ENCODE measurements around the gene BCL2.
A peak's percentile ranks its signal among the peaks of the same experiment; 100 is the strongest.

Gene BCL2

GRCh38 chr18:63157293-63158011, 162.1 kb downstream of the BCL2 start:
- DNase-seq (ENCODE audit: low read depth in 2 of 2) = no peak

GRCh38 chr18:63155910-63156773, 163.4 kb downstream of the BCL2 start:
- DNase-seq (ENCODE audit: low read depth in 2 of 2) = no peak

GRCh38 chr18:63155169-63155852, 164.3 kb downstream of the BCL2 start:
- peak; percentile 50 to 57 for DNase-seq (ENCODE audit: low read depth in 2 of 2)

- DNase-seq (ENCODE audit: low read depth in 2 of 2) = no peak
These were observed 165.0 kb downstream of the BCL2 start for GRCh38 chr18:63154350-63155152.

- DNase-seq (ENCODE audit: low read depth in 2 of 2) = no peak
These were observed 166.8 kb downstream of the BCL2 start for GRCh38 chr18:63152791-63153190.

- no peak for DNase-seq (ENCODE audit: low read depth in 2 of 2)
These were observed 167.5 kb downstream of the BCL2 start for GRCh38 chr18:63152096-63152495.

GRCh38 chr18:63151539-63151938, 168.0 kb downstream of the BCL2 start:
- no peak for DNase-seq (ENCODE audit: low read depth in 2 of 2)

GRCh38 chr18:63150942-63151421, 168.6 kb downstream of the BCL2 start:
- DNase-seq (ENCODE audit: low read depth in 2 of 2) = no peak

GRCh38 chr18:63150326-63150725, 169.2 kb downstream of the BCL2 start:
- DNase-seq (ENCODE audit: low read depth in 2 of 2) = no peak

- DNase-seq (ENCODE audit: low read depth in 2 of 2) = no peak
These were observed 170.3 kb downstream of the BCL2 start for GRCh38 chr18:63149302-63149587.

- no peak for DNase-seq (ENCODE audit: low read depth in 2 of 2)
These were observed 170.9 kb downstream of the BCL2 start for GRCh38 chr18:63148449-63149301.

GRCh38 chr18:63147973-63148372, 171.6 kb downstream of the BCL2 start:
- DNase-seq (ENCODE audit: low read depth in 2 of 2) = no peak

- DNase-seq (ENCODE audit: low read depth in 2 of 2) = no peak
These were observed 172.7 kb downstream of the BCL2 start for GRCh38 chr18:63146828-63147409.

GRCh38 chr18:63145851-63146555, 173.6 kb downstream of the BCL2 start:
- DNase-seq (ENCODE audit: low read depth in 2 of 2) = no peak

- DNase-seq (ENCODE audit: low read depth in 2 of 2) = no peak
These were observed 174.3 kb downstream of the BCL2 start for GRCh38 chr18:63145166-63145850.

GRCh38 chr18:63144748-63145147, 174.8 kb downstream of the BCL2 start:
- no peak for DNase-seq (ENCODE audit: low read depth in 2 of 2)

- DNase-seq (ENCODE audit: low read depth in 2 of 2) = no peak
These were observed 176.2 kb downstream of the BCL2 start for GRCh38 chr18:63143330-63143771.

- DNase-seq (ENCODE audit: low read depth in 2 of 2) = no peak
These were observed 176.9 kb downstream of the BCL2 start for GRCh38 chr18:63142594-63143225.

GRCh38 chr18:63141778-63142176, 177.8 kb downstream of the BCL2 start:
- DNase-seq (ENCODE audit: low read depth in 2 of 2) = no peak
